IMR-90 (cell line): Measurements from ENCODE around the gene LRRC40. TPM values are rescaled to one million over a fixed set of nuclear protein-coding genes. Genes with fewer than 3 reads are reported as not detected.

ENCODE experiments used
- ATAC-seq: fragments of 200-7000 bp; cut with Tn5 transposase; 2 replicates; pipeline ENCODE4 v1.9.1; 2020; ENCODE audit warnings: low read depth, mild to moderate bottlenecking, moderate library complexity
- BruUV-seq: library from RNA; stranded (reverse); fragments of 400-500 nt; replicated peaks from 2 replicates; lab custom pipeline; 2021; lab: Mats Ljungman, UMichigan
- CTCF ChIA-PET: fragments of 300-600 bp; formaldehyde crosslinking; extraction: SDS; loops from one replicate; lab custom pipeline; 2021; ENCODE audit warnings: antibody characterized with exemption; lab: Yijun Ruan, JAX
- POLR2A ChIA-PET: fragments of 300-600 bp; sonication (Branson Sonifier 250); formaldehyde crosslinking; loops from one replicate; lab custom pipeline; 2022; ENCODE audit warnings: antibody characterized with exemption; ENCODE audit not compliant: unreplicated experiment; lab: Charles Lee
- DNase-seq: peaks from one replicate; pipeline ENCODE4 v3.0.0; 2013
- H2AFZ ChIP-seq: replicated peaks from 2 replicates; pipeline ENCODE3; 2013; ENCODE audit warnings: low read length, mild to moderate bottlenecking; ENCODE audit not compliant: poor library complexity
- H2AK5ac ChIP-seq: 2 replicates; pipeline ENCODE4 v1.6.1; 2013; ENCODE audit warnings: low read depth, low read length, inconsistent platforms
- H2AK9ac ChIP-seq: replicated peaks from 2 replicates; pipeline ENCODE3; 2013; ENCODE audit warnings: mild to moderate bottlenecking, low read depth, low read length, moderate library complexity; ENCODE audit not compliant: poor library complexity
- H2BK120ac ChIP-seq: 2 replicates; pipeline ENCODE4 v1.6.1; 2013; ENCODE audit warnings: low read depth, low read length, inconsistent platforms
- H2BK15ac ChIP-seq: 3 replicates; pipeline ENCODE4 v1.6.1; 2013; ENCODE audit warnings: low read depth, low read length, inconsistent platforms
- H2BK20ac ChIP-seq: 2 replicates; pipeline ENCODE4 v1.6.1; 2013; ENCODE audit warnings: low read depth, mild to moderate bottlenecking, inconsistent platforms, low read length, moderate library complexity
- H2BK5ac ChIP-seq: 2 replicates; pipeline ENCODE4 v1.6.1; 2013; ENCODE audit warnings: mild to moderate bottlenecking, low read depth, low read length, inconsistent platforms; ENCODE audit not compliant: poor library complexity, severe bottlenecking
- H3K14ac ChIP-seq: replicated peaks from 2 replicates; pipeline ENCODE4 v1.6.1; 2013; ENCODE audit warnings: low read depth, low read length, inconsistent platforms
- H3K18ac ChIP-seq: 2 replicates; pipeline ENCODE4 v1.6.1; 2013; ENCODE audit warnings: low read depth, low read length, control low read depth
- H3K23ac ChIP-seq: 2 replicates; pipeline ENCODE4 v1.6.1; 2013; ENCODE audit warnings: low read depth, low read length, inconsistent platforms
- H3K27ac ChIP-seq: 2 replicates; pipeline ENCODE4 v1.5.1; 2013; ENCODE audit warnings: mild to moderate bottlenecking, control low read depth, low read length; ENCODE audit not compliant: insufficient read depth
- H3K27me3 ChIP-seq: 2 replicates; pipeline ENCODE4 v1.6.1; 2013; ENCODE audit warnings: low read length; ENCODE audit not compliant: control insufficient read depth, insufficient read depth
- H3K36me3 ChIP-seq: 2 replicates; pipeline ENCODE4 v1.6.1; 2013; ENCODE audit warnings: low read length, mixed read lengths; ENCODE audit not compliant: control insufficient read depth, insufficient read depth
- H3K4ac ChIP-seq: 2 replicates; pipeline ENCODE4 v1.6.1; 2013; ENCODE audit warnings: low read depth, low read length, inconsistent platforms
- H3K4me1 ChIP-seq: 2 replicates; pipeline ENCODE4 v1.6.1; 2013; ENCODE audit warnings: low read length, mixed read lengths; ENCODE audit not compliant: control insufficient read depth, insufficient read depth
- H3K4me2 ChIP-seq: 2 replicates; pipeline ENCODE4 v1.6.1; 2013; ENCODE audit warnings: low read depth, mild to moderate bottlenecking, control low read depth, low read length, moderate library complexity
- H3K4me3 ChIP-seq: 2 replicates; pipeline ENCODE4 v1.5.1; 2013; ENCODE audit warnings: low read depth, mild to moderate bottlenecking, control low read depth, low read length, moderate library complexity; ENCODE audit not compliant: insufficient read depth
- H3K56ac ChIP-seq: 2 replicates; pipeline ENCODE4 v1.6.1; 2013; ENCODE audit warnings: low read length, inconsistent platforms; ENCODE audit not compliant: insufficient read depth; ENCODE audit errors: extremely low read depth
- H3K79me1 ChIP-seq, 2 experiments: 2 replicates each; pipeline ENCODE4 v1.6.1; 2013; ENCODE audit warnings: low read length in 2 of 2, inconsistent platforms in 1 of 2, low read depth in 1 of 2
- H3K9ac ChIP-seq: 2 replicates; pipeline ENCODE4 v1.6.1; 2013; ENCODE audit warnings: low read depth, low read length, control low read depth
- H3K9me1 ChIP-seq: 2 replicates; pipeline ENCODE4 v1.6.1; 2013; ENCODE audit warnings: low read length, inconsistent platforms; ENCODE audit not compliant: insufficient read depth
- H3K9me3 ChIP-seq: 2 replicates; pipeline ENCODE4 v1.6.1; 2013; ENCODE audit warnings: low read length; ENCODE audit not compliant: control insufficient read depth, insufficient read depth
- H4K20me1 ChIP-seq: 2 replicates; pipeline ENCODE4 v1.6.1; 2013; ENCODE audit warnings: low read length, inconsistent platforms; ENCODE audit not compliant: insufficient read depth
- H4K5ac ChIP-seq: 2 replicates; pipeline ENCODE4 v1.6.1; 2013; ENCODE audit warnings: mild to moderate bottlenecking, low read depth, low read length, control low read depth
- H4K8ac ChIP-seq, 2 experiments: 2 replicates each; pipeline ENCODE4 v1.6.1; 2013; ENCODE audit warnings: low read depth in 2 of 2, low read length in 2 of 2, control low read depth in 1 of 2, inconsistent platforms in 1 of 2
- H4K91ac ChIP-seq: 2 replicates; pipeline ENCODE4 v1.6.1; 2013; ENCODE audit warnings: low read depth, low read length, inconsistent platforms; ENCODE audit not compliant: insufficient read depth
- CEBPB ChIP-seq: IDR thresholded peaks from 2 replicates; pipeline ENCODE4 v1.6.1; 2012; ENCODE audit warnings: low read depth, low read length, improper control_type of control experiment
- CHD1 ChIP-seq: IDR thresholded peaks from 2 replicates; pipeline ENCODE4 v1.6.1; 2012; ENCODE audit warnings: low read depth, low read length, improper control_type of control experiment
- CTCF ChIP-seq: conservative IDR thresholded peaks from 2 replicates; pipeline ENCODE4 v1.5.1; 2012; ENCODE audit warnings: mild to moderate bottlenecking, low read depth, low read length, improper control_type of control experiment
- MAFK ChIP-seq: IDR thresholded peaks from 2 replicates; pipeline ENCODE4 v1.6.1; 2012; ENCODE audit warnings: low read depth, low read length, improper control_type of control experiment
- MAZ ChIP-seq: IDR thresholded peaks from 2 replicates; pipeline ENCODE4 v1.6.1; 2012; ENCODE audit warnings: low read depth, mild to moderate bottlenecking, low read length, improper control_type of control experiment, moderate library complexity, borderline replicate concordance
- MXI1 ChIP-seq: IDR thresholded peaks from 2 replicates; pipeline ENCODE4 v1.6.1; 2012; ENCODE audit warnings: low read depth, mild to moderate bottlenecking, low read length, moderate library complexity, borderline replicate concordance
- NFE2L2 ChIP-seq: fragments of 150-350 bp; IDR thresholded peaks from 2 replicates; pipeline ENCODE4 v1.6.1; 2016; ENCODE audit warnings: low read depth, mild to moderate bottlenecking, low read length
- POLR2A ChIP-seq: IDR thresholded peaks from 2 replicates; pipeline ENCODE4 v1.6.1; 2012; ENCODE audit warnings: mild to moderate bottlenecking, low read depth, low read length
- SMC3 ChIP-seq: fragments of 150-350 bp; IDR thresholded peaks from 2 replicates; pipeline ENCODE4 v1.6.1; 2016; ENCODE audit warnings: low read depth, mild to moderate bottlenecking, antibody characterized with exemption, low read length, moderate library complexity
- WGBS, 2 experiments: methylation state at CpG; one replicate each; pipeline versions ENCODE4 v1.1.5 to v1.1.7; 2013; ENCODE audit warnings: missing lambda C conversion rate in 2 of 2; ENCODE audit not compliant: insufficient read length in 1 of 2; ENCODE audit errors: extremely low coverage in 2 of 2; 5-methylcytosine and 5-hydroxymethylcytosine counted together
- dilution Hi-C: fragments of 300-500 bp; cut with HindIII; formaldehyde crosslinking; loops from one replicate; pipeline ENCODE4 v1.14.3; 2018; ENCODE audit warnings: low sequenced_read_pairs; ENCODE audit not compliant: unreplicated experiment
- in situ Hi-C: fragments of 300-500 bp; cut with MboI; formaldehyde crosslinking; loops from 3 replicates; pipeline ENCODE4 v1.14.3; 2019; ENCODE audit warnings: low sequenced_read_pairs, inconsistent platforms, mixed read lengths
- intact Hi-C: fragments of 100-400 bp; cut with micrococcal nuclease; formaldehyde crosslinking; loops from 2 replicates; pipeline ENCODE4 v1.10.0; 2022
- polyA plus RNA-seq, 3 experiments: library from polyadenylated mRNA; depleted of rRNA; stranded (reverse); fragments of >200 nt; gene quantifications; 2 replicates each; pipeline ENCODE4 v1.2.3, GENCODE V29; 2012; ENCODE audit warnings: low replicate concordance in 1 of 3
- total RNA-seq: library from RNA; depleted of rRNA; stranded (reverse); fragments of >200 nt; gene quantifications from 2 replicates; pipeline ENCODE4 v1.2.3, GENCODE V29; 2012
- TF ChIP-seq, protein P1 (sequence below): fragments of 150-350 bp; IDR thresholded peaks from 2 replicates; pipeline ENCODE4 v1.6.1; 2016; ENCODE audit warnings: low read depth, mild to moderate bottlenecking, low read length, moderate library complexity, borderline replicate concordance

The LRRC40 gene
- total and polyA plus RNA-seq, 2 of the 4 experiments (the other 2 are of a cell fraction) = 11.1 to 17.4 TPM

DNA sequence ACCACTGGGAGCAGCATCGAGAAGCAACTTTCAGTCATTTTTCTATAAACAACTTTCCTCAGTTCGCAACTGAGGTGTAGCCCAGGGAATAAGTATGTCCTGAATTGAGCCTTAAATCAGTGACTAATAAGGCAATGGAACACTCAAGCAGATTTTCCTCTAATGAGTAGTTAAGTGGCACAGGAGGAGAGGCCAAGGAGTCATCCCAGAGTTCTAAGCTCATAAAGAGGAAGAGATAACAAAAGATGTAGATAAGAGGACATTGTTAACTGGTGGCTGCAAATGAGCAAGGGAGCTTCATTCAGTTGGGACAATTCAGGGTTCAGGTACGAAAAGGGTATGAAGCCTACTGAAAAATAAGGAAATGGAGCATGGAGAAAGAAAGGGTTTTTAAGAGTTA lies 64.5 kb downstream of the LRRC40 start:
- Histone ChIP-seq H4K8ac (no peak overlapping the region), H2BK15ac (no peak overlapping the region), H3K9me3 (no peaks in the 10 kb centered on the region), H4K91ac (no peak overlapping the region), H3K27ac (no peak overlapping the region), H3K36me3 (no peaks in the 10 kb centered on the region), H3K23ac (no peak overlapping the region), H3K79me1 (no peaks in the 10 kb centered on the region), H2BK20ac (no peak overlapping the region), H2AK9ac (no peak overlapping the region), H4K20me1 (no peaks in the 10 kb centered on the region), H3K56ac (no peak overlapping the region), H2BK120ac (no peak overlapping the region), H3K4ac (no peak overlapping the region), H2AFZ (no peak overlapping the region), H3K9me1 (no peaks in the 10 kb centered on the region), H2BK5ac (no peak overlapping the region), H3K14ac (peak overlapping the region; percentile 25; the same call in 1 of the 2 replicates), H3K4me1 (no peaks in the 10 kb centered on the region; the same call in 1 of the 2 replicates), H3K27me3 (no peaks in the 10 kb centered on the region), H3K9ac (no peak overlapping the region), H3K4me2 (no peak overlapping the region), H4K5ac (no peak overlapping the region), H3K4me3 (no peak overlapping the region), H3K18ac (no peak overlapping the region), H2AK5ac (no peak overlapping the region)
- CTCF ChIA-PET = interaction anchor here (1.4 kb wide), 1 partner anchor 106 kb away, joined by 7 read pairs; no protein-coding TSS in a partner anchor
- POLR2A ChIA-PET = no interaction called here
- DNase-seq (peak; percentile 25), ATAC-seq (no peak)
- intact Hi-C loops = loop anchor here (5.0 to 10.0 kb wide), 2 partner anchors 399 to 1666 kb away; no protein-coding TSS in a partner anchor
- no peak for TF ChIP-seq CTCF
- TF ChIP-seq MAZ = no peak
- TF ChIP-seq SMC3 = no peak
- no peak for TF ChIP-seq MAFK
- no peak for TF ChIP-seq NFE2L2
- TF ChIP-seq CEBPB = no peak
- TF ChIP-seq POLR2A = no peak
- TF ChIP-seq MXI1 = no peak
- TF ChIP-seq, protein P1, sequence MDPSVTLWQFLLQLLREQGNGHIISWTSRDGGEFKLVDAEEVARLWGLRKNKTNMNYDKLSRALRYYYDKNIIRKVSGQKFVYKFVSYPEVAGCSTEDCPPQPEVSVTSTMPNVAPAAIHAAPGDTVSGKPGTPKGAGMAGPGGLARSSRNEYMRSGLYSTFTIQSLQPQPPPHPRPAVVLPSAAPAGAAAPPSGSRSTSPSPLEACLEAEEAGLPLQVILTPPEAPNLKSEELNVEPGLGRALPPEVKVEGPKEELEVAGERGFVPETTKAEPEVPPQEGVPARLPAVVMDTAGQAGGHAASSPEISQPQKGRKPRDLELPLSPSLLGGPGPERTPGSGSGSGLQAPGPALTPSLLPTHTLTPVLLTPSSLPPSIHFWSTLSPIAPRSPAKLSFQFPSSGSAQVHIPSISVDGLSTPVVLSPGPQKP = no peak
- TF ChIP-seq CHD1 = no peak
- in situ Hi-C loops = loop anchor here (25.0 kb wide), 1 partner anchor 104 kb away; no protein-coding TSS in a partner anchor
- WGBS, 2 experiments = 0% methylated on average over 1 of the region's 3 CpGs; no CpG with 5 or more reads in 1 of the 2 experiments
- dilution Hi-C loops = no loop called here
- BruUV-seq = no TSS peak
